B cell (primary cell): ENCODE data around the gene IL1RAPL1.

Experiments used
- EZH2 ChIP-seq: IDR thresholded peaks from 2 replicates; pipeline ENCODE4 v1.6.1; 2012; ENCODE audit warnings: borderline replicate concordance, low read depth, mild to moderate bottlenecking, moderate library complexity, low read length; ENCODE audit not compliant: insufficient read depth, poor library complexity, severe bottlenecking
- TF ChIP-seq, protein P1 (sequence below): fragments of 200-600 bp; IDR thresholded peaks from one replicate; pipeline ENCODE4 v1.8.0; 2022; ENCODE audit warnings: antibody characterized with exemption, mild to moderate bottlenecking

DNA sequence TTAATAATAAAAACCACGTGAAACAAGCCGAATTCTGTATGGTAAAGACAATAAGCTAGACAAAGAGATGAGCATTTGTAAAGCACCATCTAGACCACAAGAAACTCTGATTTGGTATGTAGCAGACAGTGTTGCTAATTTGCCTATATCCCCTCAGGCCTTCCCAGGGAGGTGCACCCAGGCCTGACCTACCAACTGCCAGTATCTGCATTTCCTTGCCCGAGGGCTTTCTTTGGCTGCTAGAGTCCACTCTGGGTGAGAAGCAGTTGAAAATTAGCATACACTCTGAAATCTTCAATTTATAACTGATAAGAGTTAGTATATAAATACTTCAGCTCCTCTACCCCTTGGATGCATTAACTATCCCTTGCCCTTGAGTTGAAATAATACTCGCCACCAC is 37.4 kb upstream of the IL1RAPL1 start:
- TF ChIP-seq, protein P1, sequence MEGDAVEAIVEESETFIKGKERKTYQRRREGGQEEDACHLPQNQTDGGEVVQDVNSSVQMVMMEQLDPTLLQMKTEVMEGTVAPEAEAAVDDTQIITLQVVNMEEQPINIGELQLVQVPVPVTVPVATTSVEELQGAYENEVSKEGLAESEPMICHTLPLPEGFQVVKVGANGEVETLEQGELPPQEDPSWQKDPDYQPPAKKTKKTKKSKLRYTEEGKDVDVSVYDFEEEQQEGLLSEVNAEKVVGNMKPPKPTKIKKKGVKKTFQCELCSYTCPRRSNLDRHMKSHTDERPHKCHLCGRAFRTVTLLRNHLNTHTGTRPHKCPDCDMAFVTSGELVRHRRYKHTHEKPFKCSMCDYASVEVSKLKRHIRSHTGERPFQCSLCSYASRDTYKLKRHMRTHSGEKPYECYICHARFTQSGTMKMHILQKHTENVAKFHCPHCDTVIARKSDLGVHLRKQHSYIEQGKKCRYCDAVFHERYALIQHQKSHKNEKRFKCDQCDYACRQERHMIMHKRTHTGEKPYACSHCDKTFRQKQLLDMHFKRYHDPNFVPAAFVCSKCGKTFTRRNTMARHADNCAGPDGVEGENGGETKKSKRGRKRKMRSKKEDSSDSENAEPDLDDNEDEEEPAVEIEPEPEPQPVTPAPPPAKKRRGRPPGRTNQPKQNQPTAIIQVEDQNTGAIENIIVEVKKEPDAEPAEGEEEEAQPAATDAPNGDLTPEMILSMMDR, result no peak
- TF ChIP-seq EZH2, result no peak
